HL-60/S4 (cell line): Measurements from ENCODE around the gene IPO11.
"Not testable (repeated sequence)": the region's sequence is repeated elsewhere in the genome, so short reads cannot be mapped to it uniquely, and the experiment has no call there.

ENCODE experiments used
- in situ Hi-C: fragments of 300-500 bp; cut with MboI; formaldehyde crosslinking; loops from 2 replicates; pipeline ENCODE4 v1.14.3; 2022; ENCODE audit warnings: low sequenced_read_pairs

IPO11 gene

DNA sequence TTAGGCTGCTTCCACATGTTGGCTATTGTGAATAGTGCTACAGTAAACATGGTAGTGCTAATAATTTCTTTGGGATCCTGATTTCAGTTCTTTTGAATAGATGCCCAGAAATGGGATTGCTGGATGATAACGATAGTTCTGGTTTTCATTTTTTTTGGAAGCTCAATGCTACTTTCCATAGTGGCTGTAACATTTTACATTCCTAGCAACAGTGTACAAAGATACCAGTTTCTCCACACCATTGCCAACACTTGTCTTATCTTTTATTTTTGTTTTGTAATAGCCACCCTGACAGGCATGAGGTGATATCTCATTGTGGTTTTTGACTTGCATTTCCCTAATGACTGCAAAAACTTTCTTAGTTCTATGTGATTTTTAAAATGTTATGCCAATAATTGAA is 97.2 kb downstream of the IPO11 start:
- in situ Hi-C loops = no loop called here

DNA sequence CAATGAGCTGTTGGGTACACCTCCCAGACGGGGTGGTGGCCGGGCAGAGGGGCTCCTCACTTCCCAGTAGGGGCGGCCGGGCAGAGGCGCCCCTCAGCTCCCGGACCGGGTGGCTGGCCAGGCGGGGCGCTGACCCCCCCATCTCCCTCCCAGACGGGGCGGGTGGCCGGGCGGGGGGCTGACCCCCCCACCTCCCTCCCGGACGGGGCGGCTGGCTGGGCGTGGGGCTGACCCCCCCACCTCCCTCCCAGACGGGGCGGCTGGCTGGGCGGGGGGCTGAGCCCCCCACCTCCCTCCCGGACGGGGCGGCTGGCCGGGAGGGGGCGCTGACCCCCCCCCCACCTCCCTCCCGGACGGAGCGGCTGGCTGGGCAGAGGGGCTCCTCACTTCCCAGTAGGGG is 100.5 kb downstream of the IPO11 start:
- in situ Hi-C loops = not testable (repeated sequence)

DNA sequence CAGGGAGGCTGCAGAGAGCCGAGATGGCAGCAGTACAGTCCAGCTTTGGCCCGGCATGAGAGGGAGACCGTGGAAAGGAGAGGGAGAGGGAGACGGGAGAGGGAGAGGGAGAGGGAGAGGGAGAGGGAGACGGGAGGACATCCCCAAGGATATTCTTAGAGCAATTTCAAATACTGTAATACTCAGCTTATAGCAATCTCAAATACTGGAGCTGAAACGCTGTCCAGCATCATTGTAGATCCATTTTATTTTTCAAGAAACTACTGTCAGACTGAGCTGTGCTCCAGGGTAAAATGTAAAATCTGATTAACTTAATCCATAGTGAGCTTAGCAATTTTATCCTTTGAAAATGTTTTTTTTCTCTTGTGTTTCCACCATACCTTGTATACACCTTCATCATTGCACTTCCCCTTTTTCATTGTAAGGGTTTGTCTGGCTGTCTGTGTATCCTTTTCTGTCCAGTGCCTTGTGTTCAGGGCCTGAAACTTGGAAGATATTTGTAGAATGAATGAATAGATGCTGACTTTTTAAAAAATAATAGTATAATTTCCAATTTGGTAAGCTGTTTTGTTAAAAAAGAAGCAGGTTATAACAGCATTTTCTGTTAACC is 102.1 kb downstream of the IPO11 start:
- in situ Hi-C loops = no loop called here

DNA sequence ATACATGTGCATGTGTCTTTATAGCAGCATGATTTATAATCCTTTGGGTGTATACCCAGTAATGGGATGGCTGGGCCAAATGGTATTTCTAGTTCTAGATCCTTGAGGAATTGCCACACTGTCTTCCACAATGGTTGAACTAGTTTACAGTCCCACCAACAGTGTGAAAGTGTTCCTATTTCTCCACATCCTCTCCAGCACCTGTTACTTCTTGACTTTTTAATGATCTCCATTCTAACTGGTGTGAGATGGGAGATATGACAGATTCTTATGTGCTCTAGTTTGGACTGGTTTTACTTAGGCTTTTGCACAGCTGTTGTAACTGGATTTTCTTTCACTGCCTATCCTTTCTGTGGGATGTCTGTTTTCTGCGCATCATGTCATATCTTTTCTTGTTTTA is 108.2 kb downstream of the IPO11 start:
- in situ Hi-C loops = not testable (repeated sequence)

DNA sequence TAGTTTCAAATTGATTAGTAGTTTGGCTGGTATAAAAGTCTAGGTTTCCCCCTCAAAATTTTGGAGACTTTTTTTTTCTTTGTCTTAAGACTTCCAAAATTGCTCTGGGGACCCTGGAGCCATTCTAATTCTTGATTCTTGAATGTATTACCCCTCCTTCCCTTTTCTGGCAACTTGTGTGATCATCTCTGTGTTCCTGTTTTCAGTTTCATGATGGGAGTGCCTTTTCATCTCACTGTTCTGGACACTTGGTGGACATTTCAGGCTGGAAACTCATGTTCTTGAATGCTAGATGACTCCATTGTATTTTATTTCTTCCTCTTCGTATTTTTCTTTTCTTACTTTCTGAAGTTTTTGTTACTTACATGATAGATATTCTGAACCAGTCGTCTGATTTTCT is 108.8 kb downstream of the IPO11 start:
- in situ Hi-C loops = no loop called here

DNA sequence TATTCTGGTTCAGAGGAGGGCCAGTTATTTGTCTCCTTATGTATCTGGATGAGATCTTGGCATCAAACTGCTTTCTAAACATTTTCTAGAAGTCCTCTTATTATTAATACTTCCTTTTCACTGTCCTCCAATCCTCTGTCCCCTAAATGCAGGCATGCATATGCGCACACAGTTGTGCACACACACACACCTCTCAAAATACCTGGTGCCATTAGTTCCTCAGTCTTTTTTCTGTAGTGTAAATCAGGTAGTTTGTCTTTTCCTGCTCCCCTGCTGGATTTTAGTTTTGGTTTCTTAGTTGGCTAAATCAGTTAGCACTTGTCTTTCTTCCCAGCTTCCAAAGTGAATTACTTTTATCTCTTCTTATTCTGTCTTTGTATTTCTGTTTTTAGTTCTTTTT is 110.2 kb downstream of the IPO11 start:
- in situ Hi-C loops = no loop called here

DNA sequence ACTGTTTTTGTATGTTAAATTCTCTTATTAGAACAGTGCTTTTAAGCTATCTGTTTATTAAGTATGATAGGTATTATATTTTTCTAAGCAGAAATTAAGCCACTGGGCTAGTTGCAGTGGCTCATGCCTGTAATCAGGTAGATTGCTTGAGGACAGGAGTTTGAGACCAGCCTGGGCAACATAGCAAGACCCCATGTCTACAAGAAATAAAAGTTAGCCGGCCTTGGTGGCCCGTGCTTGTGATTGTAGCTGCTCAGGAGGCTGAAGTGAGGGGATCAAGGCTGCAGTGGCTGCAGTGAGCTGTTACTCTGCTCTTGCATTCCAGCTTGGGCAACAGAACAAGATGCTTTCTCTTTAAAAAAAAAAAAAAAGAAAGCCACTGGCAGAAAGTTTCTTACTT is 121.0 kb downstream of the IPO11 start:
- in situ Hi-C loops = no loop called here

GRCh38 chr5:62534461-62535236 is 122.1 kb downstream of the IPO11 start:
- in situ Hi-C loops = no loop called here

DNA sequence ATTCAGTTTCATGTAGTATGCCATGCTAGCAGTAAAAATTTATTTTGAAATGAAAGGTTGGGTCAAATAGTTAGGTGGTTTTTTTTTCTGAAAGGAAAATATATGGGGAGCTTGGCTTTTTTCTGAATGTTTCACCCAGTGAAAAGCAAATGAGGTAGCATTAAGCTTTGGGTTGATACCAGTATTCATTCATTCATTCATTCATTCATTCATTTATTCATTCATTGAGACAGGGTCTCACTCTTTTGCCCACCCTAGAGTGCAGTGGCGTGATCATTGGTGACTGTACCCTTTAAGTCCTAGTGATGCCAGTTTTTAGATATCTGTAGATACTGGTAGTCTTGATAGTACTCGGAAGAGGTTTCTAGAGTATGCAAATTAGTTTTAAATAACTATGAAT is 123.7 kb downstream of the IPO11 start:
- in situ Hi-C loops = no loop called here

DNA sequence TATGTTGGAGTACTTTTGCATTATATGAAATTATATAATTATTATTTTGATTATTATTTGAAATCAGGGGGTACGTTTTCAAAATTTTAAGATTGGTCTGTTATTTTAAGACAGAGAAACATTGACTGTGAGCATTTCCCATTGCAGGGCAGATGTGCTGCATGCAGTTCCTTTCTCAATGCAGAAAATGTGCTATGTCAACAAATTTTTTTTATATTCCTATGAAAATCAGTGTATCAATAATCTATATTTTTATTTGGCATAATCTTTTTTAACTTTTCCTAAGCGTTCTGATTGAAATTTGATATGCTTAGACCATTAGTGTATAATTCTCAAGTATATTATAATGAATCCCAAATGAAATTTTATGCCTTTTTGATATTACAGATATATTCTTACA is 124.2 kb downstream of the IPO11 start:
- in situ Hi-C loops = no loop called here

GRCh38 chr5:62538017-62538942 is 125.7 kb downstream of the IPO11 start:
- in situ Hi-C loops = no loop called here

- in situ Hi-C loops = no loop called here
Measured at GRCh38 chr5:62542720-62543119, 130.2 kb downstream of the IPO11 start.

DNA sequence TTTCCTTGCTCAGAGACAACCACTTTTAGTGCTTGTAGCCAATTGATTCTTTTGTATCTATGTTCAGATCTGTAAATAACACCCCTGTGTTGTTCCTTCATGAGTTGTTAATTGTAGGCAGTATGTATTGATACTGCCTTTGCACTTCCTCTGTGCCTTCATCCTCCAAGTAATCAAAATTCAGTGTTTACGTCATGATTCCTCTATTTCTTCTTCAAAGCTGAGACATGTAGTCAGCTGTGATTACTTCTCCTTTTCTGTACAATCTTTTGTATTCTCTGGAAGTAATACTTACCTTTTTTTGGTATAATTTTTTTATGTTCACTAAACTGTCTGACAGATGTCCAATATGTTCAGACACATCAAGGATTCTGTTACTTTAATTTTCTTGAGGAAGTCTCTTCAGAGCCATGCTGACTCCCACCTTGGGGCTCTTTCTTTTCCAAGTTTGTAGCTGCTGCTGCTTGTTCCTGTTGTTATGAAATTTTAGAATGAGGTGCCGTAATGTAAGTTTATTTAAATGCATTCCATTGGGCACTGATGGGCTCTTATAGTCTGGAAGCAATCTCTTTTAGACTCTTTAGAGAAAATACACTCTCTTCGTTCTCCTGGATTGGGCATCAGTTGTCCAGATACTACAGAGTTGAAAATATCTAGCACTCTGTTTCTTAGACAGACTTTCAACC is 135.5 kb downstream of the IPO11 start:
- in situ Hi-C loops = no loop called here

GRCh38 chr5:62550103-62550502 is 137.5 kb downstream of the IPO11 start:
- in situ Hi-C loops = no loop called here

DNA sequence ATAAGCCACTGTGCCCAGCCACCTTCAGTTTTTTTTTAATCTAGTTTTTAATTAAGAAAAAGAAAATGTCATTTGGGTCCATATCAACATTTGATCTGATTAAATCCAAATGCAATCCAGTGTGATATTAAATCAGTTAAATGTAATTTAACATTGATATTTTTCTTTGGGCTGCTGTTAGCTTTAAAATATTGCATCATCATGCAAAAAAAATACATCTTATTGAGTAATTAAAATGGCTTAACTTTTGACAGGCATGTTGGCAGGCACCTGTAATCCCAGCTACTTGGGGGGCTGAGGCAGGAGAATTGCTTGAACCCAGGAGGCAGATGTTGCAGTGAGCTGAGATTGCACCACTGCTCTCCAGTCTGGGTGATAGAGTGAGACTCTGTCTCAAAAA is 143.4 kb downstream of the IPO11 start:
- in situ Hi-C loops = no loop called here

- in situ Hi-C loops = no loop called here
Measured at GRCh38 chr5:62558941-62559340, 146.4 kb downstream of the IPO11 start.

DNA sequence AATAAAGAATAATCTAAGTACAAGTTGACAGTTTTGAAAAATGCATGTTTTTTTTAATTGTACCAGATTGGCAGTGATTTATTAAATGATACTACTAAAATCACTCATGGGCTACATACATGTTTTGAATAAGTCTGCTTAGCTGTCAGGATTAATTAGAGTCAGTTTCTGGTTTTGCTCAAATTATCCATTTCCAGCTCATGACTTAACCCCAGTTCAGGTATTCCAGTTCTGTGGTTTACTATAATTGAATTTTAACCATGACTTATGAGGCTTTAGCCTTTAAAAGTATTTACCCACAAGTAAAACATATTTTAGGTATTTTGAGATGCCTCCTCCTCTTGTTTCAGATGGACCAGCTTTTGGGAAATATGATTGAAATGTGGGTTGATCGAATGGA is 148.2 kb downstream of the IPO11 start:
- in situ Hi-C loops = no loop called here

GRCh38 chr5:62561896-62562295 is 149.3 kb downstream of the IPO11 start:
- in situ Hi-C loops = no loop called here

DNA sequence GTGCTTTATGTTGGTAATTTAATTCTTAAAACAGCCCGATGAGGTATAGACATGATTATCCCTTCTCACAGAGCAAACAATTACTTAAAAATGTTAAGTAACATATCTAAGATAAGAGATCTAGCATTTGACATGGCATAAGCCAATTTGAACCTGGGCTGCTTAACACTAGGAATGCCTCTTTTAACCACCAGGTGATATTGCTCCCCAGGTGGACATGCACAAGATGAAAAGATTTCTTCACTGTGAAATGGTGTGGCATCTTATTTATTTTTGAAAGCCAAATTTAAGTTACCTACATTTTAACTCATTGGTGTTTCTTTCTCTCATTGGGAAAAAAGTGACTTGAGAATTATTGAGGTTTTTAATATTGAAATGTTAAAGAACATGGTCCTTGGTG is 150.3 kb downstream of the IPO11 start:
- in situ Hi-C loops = no loop called here

DNA sequence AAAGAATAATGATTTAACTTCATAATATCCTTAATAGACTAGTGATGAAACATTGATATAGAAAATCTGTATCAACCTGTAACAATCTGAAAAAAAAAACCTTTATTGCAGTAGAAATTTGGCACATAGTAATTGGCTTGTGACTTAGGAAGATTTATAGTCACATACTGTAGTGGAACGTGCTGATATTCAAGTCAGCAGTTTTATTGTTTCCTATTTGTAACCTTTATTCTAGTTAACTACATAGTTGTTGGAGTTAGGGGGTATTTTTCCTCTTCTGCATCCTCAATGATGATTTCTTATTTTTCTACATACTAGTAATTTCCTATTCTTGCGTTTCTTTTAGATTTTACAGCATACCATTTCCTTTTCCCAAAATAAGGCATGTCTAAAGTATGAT is 151.5 kb downstream of the IPO11 start:
- in situ Hi-C loops = no loop called here

DNA sequence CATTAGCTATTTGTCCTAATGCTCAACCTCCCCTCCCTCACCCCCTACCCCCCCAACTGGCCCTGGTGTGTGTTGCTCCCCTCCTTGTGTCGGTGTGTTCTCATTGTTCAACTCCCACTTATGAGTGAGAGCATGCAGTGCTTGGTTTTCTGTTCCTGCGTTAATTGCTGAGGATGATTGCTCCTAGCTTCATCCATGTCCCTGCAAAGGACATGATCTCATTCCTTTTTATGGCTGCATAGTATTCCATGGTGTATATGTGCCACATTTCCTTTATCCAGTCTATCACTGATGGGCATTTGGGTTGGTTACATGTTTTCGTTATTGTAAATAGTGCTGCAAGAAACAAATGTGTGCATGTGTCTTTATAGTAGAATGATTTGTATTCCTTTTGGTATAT is 153.2 kb downstream of the IPO11 start:
- in situ Hi-C loops = not testable (repeated sequence)
